ENCODE measurements around the gene MEGF9.
"Not testable (repeated sequence)": the region's sequence is repeated elsewhere in the genome, so short reads cannot be mapped to it uniquely, and the experiment has no call there.

Gene MEGF9

DNA sequence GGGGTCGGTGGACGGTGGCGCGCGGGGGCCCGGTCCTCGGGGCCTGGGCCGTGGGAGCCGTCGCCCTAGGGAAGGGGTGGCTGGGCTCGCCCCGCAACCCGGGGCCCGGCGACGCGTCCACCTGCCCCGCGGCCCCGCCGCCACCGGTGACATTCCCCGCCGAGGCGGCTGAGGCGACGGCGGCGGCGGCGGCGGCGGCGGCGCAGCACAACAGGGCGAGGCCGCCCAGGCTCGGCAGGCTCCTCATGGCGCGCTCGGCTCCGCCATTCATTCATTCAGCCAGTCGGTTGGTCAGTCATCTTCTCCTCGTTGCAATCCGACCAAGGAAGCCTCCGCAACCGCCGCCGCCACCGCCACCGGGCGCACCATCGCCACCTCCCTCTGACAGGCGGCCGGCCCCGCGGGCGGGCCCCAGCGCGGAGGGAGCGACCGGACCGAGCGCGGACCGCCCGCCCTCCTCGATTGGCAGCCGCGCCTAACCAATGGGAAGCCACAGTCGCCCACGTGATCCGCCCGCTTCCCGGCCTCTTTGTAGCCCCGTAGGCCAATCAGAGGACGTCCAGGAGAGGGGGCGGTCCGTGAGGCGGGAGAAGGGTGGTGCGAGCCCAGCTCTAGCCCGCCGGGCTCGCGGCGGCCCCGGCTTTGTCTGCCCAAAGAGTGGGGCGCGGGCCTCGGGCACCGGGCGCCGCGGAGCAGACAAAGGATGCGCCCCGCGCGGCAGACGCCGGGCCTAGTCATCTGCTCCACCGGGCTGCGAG is at the start of gene MEGF9:
MEGF9 (minus strand) TSS at position 383 of the 758 bp plus-strand sequence; CDS start at position 271, 112 bp downstream.
- Mint-ChIP-seq H3K27ac (peak within 1 kb of the TSS; percentile 84), H3K27me3 (ENCODE audit: low read depth) (no peaks in the 10 kb centered on the region), H3K36me3 (ENCODE audit: low read depth) (peaks cover 7% of the 10 kb centered on the region), H3K9me3 (no peaks in the 10 kb centered on the region), H3K4me1 (ENCODE audit: low read depth) (peaks cover 40% of the 10 kb centered on the region), H3K4me3 (peak within 1 kb of the TSS; percentile 90)
- DNase-seq (ENCODE audit: low spot score): peak; percentile 98

DNA sequence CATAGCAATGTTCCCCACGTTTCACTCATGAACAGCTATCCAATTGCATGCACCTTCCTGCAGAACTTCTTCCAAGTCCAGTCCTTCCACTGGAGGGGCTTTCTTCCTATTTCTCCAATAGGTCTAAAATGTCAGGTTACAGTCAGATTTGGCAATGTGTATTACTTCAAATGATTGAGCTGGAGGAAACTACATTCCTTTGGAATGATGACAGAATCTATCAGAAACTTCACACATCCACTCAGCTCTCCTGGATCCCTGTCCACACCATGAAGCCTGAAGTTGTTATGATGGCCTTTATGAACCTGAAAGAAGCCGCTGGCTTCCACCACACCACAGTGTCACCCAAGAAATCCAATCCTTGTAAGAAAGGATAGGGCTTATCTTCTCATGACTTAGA is 46.7 kb upstream of the MEGF9 start:
- Mint-ChIP-seq H3K4me1 (ENCODE audit: low read depth) (peaks cover 4% of the 10 kb centered on the region), H3K27me3 (ENCODE audit: low read depth) (no peaks in the 10 kb centered on the region), H3K4me3 (no peak overlapping the region), H3K27ac (no peak overlapping the region), H3K36me3 (ENCODE audit: low read depth) (peaks cover 46% of the 10 kb centered on the region), H3K9me3 (no peaks in the 10 kb centered on the region)
- no peak for DNase-seq (ENCODE audit: low spot score)

DNA sequence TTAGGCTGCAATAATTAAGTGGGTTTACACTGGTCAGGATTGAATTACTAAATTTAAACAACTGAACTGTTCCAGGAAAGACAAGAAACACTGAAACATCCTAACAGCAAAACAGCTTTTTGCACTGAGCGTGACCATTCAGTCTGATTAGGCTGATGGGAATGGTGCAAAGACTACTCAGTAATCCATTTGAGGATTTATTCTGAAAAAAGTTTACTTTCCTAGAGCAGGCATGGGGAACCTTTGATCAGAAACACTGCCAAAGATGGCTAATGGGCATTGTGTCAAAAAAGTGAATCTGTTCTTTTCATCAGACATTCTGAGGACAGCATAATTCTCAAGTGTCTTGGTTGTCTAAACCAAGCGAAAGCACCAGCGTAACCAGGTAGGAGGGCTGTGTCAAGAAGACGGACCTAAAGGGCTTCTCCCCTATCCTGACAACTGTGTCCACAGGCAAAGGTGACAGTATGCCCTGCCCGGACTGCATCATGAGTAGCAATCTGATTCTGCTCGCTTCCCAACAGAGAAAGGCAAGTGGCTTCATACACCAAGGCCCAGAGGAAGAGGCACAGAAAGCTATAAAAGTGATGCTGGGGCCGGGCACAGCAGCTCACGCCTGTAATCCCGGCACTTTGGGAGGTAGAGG is 45.6 kb upstream of the MEGF9 start:
- Mint-ChIP-seq H3K9me3 (no peaks in the 10 kb centered on the region), H3K4me3 (no peak overlapping the region), H3K27me3 (ENCODE audit: low read depth) (no peaks in the 10 kb centered on the region), H3K36me3 (ENCODE audit: low read depth) (peaks cover 38% of the 10 kb centered on the region), H3K4me1 (ENCODE audit: low read depth) (peaks cover 4% of the 10 kb centered on the region), H3K27ac (no peak overlapping the region)
- no peak for DNase-seq (ENCODE audit: low spot score)

DNA sequence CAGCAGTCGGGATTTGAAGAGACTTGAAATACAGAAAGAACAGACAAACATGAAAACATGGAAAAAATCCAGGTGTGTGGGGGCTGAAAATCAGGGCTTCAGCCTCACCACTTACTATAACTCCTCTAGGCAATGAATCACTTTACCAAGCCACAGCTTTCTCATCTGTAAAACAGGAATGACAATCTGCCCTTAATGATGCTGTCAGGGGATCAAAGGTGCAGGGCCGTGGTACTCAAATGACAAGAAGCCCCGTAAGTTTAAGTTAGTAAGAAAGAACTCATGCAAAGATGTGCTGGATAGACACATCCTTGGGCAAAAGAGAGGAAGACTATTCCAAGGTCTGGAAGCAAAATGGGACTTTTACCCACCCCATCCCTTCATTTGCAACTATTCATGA is 44.3 kb upstream of the MEGF9 start:
- H3K36me3 Mint-ChIP-seq (ENCODE audit: low read depth): peaks cover 29% of the 10 kb centered on the region
- peaks cover 4% of the 10 kb centered on the region for H3K4me1 Mint-ChIP-seq (ENCODE audit: low read depth)
- no peak overlapping the region for H3K4me3 Mint-ChIP-seq
- no peak for DNase-seq (ENCODE audit: low spot score)
- H3K27ac Mint-ChIP-seq: no peak overlapping the region
- H3K27me3 Mint-ChIP-seq (ENCODE audit: low read depth): no peaks in the 10 kb centered on the region
- no peaks in the 10 kb centered on the region for H3K9me3 Mint-ChIP-seq

DNA sequence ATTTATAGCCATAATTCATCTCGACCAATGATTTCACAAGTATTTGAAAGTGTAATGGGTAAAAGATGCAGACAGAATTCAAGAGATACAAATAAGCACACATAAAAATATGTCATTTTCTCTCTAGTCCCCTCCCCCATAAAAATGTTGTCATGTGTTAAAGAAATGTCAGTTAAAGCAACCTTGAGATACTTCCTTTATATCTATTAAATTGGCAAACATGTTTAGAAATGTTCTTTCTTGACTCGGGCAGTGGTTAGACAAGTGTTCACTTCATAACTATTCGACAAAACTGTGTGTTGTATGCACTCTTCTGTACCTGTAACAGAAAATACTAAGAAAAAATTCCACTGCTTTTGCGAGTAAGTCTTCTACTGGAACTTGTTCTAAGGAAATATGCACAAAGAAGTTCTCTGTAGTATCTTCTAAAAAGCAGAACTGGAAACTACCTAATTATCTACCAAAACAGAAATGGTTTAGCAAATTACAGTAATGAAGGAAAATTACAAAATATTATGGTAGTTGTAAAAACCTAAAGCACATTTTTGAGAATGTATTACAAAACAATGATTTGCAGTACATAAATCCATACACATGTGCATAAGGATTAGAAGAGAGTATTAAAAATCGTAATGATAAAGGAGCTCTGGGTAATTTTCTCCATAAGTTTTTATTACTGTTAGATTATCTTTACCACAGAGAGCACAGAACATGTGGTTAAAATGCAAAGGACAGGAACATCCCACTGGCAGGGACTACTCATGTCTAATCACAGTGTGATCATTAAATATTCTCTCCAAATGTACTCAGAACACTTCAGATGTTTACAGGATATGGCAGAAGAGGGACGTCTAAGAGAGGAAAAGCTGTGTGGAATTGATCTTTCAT is 43.0 kb upstream of the MEGF9 start:
- H3K4me1 Mint-ChIP-seq (ENCODE audit: low read depth): peaks cover 4% of the 10 kb centered on the region
- DNase-seq (ENCODE audit: low spot score): no peak
- H3K4me3 Mint-ChIP-seq: no peak overlapping the region
- H3K9me3 Mint-ChIP-seq: no peaks in the 10 kb centered on the region
- no peak overlapping the region for H3K27ac Mint-ChIP-seq
- peaks cover 20% of the 10 kb centered on the region for H3K36me3 Mint-ChIP-seq (ENCODE audit: low read depth)
- H3K27me3 Mint-ChIP-seq (ENCODE audit: low read depth): no peaks in the 10 kb centered on the region

DNA sequence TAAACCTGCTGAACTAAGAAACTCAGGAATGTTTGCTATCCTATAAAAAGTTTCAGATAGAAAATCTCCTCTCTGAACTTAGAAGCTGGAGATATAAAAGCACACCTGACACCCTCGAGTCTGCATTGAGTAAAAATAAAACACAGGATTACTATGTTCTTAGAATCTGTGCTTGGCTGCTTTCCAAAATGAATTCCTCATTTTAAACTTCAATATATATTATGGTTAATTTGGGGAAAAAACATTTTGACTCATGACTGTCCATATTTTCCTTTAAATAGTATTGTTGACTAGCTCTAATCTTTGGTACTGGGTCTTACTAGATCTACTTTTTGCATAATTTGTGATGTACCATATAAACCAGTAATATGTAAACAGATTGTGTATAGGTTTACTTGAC is 42.3 kb upstream of the MEGF9 start:
- Mint-ChIP-seq H3K27ac (no peak overlapping the region), H3K9me3 (no peaks in the 10 kb centered on the region), H3K36me3 (ENCODE audit: low read depth) (peaks cover 16% of the 10 kb centered on the region), H3K4me3 (no peak overlapping the region), H3K27me3 (ENCODE audit: low read depth) (no peaks in the 10 kb centered on the region), H3K4me1 (ENCODE audit: low read depth) (peaks cover 4% of the 10 kb centered on the region)
- no peak for DNase-seq (ENCODE audit: low spot score)

DNA sequence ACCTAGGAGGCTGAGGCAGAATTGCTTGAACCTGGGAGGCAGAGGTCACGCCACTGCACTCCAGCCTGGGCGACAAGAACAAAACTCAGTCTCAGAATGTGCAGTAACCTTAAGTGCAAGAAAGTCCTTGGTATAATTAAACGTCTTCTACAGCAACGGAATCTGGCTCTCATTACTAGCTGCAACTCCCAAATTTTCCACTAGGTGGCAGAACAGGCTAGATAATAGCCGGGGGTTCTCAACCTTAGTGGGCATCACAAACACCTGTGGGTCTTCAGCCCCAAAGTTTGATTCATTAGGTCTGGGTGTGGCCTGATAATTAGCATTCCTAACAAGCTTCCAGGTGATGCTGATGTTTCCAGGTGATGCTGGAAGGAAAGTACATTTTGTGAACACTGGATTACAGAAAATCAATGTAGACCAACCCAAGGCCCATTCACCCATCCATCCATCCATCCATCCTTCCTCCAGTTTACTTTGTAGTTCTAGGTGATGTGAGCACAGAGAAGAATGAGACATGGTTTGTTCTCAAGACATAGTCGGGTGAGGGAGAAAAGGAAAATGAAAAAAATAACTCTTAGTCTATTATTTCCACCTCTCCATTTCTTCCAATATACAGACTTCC is 41.7 kb upstream of the MEGF9 start:
- no peaks in the 10 kb centered on the region for H3K27me3 Mint-ChIP-seq (ENCODE audit: low read depth)
- H3K27ac Mint-ChIP-seq: peak overlapping the region; percentile 2
- no peaks in the 10 kb centered on the region for H3K9me3 Mint-ChIP-seq
- H3K4me1 Mint-ChIP-seq (ENCODE audit: low read depth): peaks cover 4% of the 10 kb centered on the region
- H3K36me3 Mint-ChIP-seq (ENCODE audit: low read depth): peaks cover 10% of the 10 kb centered on the region
- no peak overlapping the region for H3K4me3 Mint-ChIP-seq
- peak; percentile 49 for DNase-seq (ENCODE audit: low spot score)

DNA sequence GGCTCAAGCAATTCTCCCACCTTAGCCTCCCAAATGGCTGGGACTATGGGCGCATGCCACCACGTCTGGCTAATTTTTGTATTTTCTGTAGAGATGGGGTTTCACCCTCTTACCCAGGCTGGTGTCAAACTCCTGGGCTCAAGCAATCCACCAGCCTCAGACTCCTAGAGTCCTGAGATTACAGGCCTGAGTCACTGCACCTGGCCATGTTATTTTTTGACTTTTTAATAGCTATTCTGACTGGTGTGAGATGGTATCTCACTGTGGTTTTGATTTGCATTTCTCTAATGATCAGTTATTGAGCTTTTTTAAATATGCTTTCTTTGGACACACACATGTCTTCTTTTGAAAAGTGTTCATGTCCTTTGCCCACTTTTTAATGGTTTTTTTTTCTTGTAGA is 40.8 kb upstream of the MEGF9 start:
- Mint-ChIP-seq H3K27me3 (ENCODE audit: low read depth) (no peaks in the 10 kb centered on the region), H3K36me3 (ENCODE audit: low read depth) (peaks cover 7% of the 10 kb centered on the region), H3K4me1 (ENCODE audit: low read depth) (peaks cover 4% of the 10 kb centered on the region), H3K9me3 (no peaks in the 10 kb centered on the region), H3K27ac (no peak overlapping the region), H3K4me3 (no peak overlapping the region)
- no peak for DNase-seq (ENCODE audit: low spot score)

DNA sequence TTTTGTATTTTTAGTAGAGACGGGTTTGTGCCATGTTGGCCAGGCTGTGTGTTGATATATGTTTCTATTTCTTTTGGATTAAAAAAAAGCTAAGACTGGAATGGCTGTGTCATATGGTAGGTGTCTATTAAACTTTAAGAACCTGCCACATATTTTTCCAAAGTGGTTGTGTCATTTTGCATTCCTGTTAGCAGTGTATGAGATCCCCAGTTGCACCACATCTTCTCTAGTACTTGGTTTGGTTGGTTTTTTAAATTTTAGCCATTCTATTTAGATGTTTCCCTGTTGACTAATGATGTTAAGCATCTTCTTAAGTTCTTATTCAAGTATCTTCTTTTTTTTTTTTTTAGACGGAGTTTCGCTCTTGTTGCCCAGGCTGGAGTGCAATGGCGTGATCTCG is 36.2 kb upstream of the MEGF9 start:
- Mint-ChIP-seq H3K9me3 (no peaks in the 10 kb centered on the region), H3K4me3 (no peak overlapping the region), H3K4me1 (ENCODE audit: low read depth) (no peaks in the 10 kb centered on the region), H3K27ac (no peak overlapping the region), H3K27me3 (ENCODE audit: low read depth) (no peaks in the 10 kb centered on the region), H3K36me3 (ENCODE audit: low read depth) (no peaks in the 10 kb centered on the region)
- no peak for DNase-seq (ENCODE audit: low spot score)

DNA sequence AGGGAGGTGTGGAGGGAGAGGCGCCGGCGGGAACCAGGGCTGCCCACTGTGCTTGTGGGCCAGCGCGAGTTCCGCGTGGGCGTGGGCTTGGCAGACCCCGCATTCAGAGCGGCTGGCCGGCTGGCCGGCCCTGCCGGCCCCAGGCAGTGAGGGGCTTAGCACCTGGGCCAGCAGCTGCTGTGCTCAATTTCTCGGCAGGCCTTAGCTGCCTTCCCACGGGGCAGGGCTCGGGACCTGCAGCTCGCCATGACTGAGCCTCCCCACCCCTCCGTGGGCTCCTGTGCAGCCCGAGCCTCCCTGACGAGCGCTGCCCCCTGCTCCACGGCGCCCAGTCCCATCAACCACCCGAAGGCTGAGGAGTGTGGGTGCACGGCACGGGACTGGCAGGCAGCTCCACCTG is 32.1 kb upstream of the MEGF9 start:
- DNase-seq (ENCODE audit: low spot score); H3K9me3 Mint-ChIP-seq; H3K36me3 Mint-ChIP-seq (ENCODE audit: low read depth); H3K4me3 Mint-ChIP-seq; H3K27ac Mint-ChIP-seq; H3K4me1 Mint-ChIP-seq (ENCODE audit: low read depth); H3K27me3 Mint-ChIP-seq (ENCODE audit: low read depth): not testable (repeated sequence)

DNA sequence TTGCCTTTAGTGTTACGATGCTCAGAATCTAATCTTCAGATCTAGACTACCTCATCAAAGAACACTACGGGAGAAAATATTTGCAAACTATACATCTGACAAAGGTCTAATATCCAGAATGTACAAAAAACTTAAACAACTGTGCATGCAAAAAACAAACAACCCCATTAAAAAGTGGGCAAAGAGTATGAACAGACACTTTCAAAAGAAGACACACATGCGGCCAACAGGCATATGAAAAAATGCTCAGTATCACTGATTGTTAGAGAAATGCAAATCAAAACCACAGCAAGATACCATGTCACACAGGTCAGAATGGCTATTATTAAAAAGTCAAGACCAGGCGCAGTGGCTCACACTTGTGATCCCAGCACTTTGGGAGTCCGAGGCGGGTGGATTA is 31.0 kb upstream of the MEGF9 start:
- Mint-ChIP-seq H3K36me3 (ENCODE audit: low read depth) (no peaks in the 10 kb centered on the region), H3K4me1 (ENCODE audit: low read depth) (no peaks in the 10 kb centered on the region), H3K9me3 (no peaks in the 10 kb centered on the region), H3K27ac (no peak overlapping the region), H3K27me3 (ENCODE audit: low read depth) (peaks cover 4% of the 10 kb centered on the region), H3K4me3 (no peak overlapping the region)
- DNase-seq (ENCODE audit: low spot score): no peak

DNA sequence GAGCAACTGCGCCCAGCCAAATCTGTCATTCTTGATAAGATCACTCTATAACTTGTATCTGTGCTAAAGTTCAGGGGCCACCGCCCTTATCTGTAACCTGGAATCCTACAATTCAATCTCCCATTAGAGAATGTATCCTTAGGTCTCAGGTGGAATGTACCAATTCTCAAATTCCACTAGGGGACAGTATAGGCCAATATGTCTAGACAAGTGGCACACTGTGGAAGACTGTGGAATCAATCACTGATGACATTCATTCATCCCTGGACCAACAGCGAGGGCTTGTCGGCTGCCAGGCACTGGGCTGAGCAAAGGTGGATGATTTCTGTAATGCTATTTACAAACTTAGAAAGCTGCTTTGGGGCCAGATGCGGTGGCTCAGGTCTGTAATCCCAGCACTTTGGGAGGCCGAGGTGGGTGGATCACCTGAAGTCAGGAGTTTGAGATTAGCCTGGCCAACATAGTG is 28.7 kb upstream of the MEGF9 start:
- Mint-ChIP-seq H3K9me3 (no peaks in the 10 kb centered on the region), H3K4me1 (ENCODE audit: low read depth) (no peaks in the 10 kb centered on the region), H3K27ac (no peak overlapping the region), H3K27me3 (ENCODE audit: low read depth) (peaks cover 4% of the 10 kb centered on the region), H3K36me3 (ENCODE audit: low read depth) (no peaks in the 10 kb centered on the region), H3K4me3 (no peak overlapping the region)
- no peak for DNase-seq (ENCODE audit: low spot score)

DNA sequence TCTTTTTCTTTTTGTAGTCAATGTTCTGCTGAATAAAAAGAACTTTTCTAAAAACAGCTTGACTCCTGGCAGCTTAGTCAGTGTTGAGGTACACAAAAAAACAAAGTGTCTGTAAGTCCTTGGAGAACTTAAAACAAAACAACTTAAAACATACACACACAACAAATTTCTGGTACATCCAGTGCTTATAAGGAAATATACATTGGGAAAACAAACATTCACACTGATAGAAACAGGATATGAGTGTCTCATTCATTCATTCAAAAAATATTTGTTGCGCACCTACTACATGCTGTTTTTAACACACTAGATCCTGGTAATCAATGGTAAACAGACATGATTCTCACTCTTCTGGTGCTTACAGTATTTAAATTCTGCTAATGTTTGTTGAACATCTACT is 27.4 kb upstream of the MEGF9 start:
- DNase-seq (ENCODE audit: low spot score): no peak
- Mint-ChIP-seq H3K9me3 (no peaks in the 10 kb centered on the region), H3K27me3 (ENCODE audit: low read depth) (peaks cover 4% of the 10 kb centered on the region), H3K4me3 (no peak overlapping the region), H3K4me1 (ENCODE audit: low read depth) (no peaks in the 10 kb centered on the region), H3K27ac (no peak overlapping the region), H3K36me3 (ENCODE audit: low read depth) (no peaks in the 10 kb centered on the region)

DNA sequence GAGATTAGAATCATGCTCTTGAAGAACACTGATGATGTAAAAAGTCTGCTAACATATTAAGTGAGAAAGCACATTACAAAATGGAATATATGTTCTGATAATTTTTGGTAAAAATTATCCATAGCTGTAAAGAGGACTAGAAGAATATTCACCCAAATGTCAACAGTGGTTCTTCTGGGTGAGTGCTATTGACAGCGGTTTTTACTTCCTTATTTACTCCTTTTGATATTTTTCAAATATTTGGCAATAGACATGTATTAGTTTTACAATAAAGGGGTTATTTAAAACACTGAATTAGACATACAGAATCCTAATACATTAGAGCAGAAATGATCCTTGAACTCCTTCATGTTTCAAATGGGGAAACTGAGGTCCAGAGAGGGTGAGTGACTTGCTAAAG is 26.9 kb upstream of the MEGF9 start:
- Mint-ChIP-seq H3K27me3 (ENCODE audit: low read depth) (peaks cover 4% of the 10 kb centered on the region), H3K4me1 (ENCODE audit: low read depth) (no peaks in the 10 kb centered on the region), H3K4me3 (no peak overlapping the region), H3K27ac (no peak overlapping the region), H3K9me3 (no peaks in the 10 kb centered on the region), H3K36me3 (ENCODE audit: low read depth) (no peaks in the 10 kb centered on the region)
- DNase-seq (ENCODE audit: low spot score): no peak

All from T-helper 2 cell treated with Interferon-gamma antibody and Interleukin-4, amounts not matched to agents 5 μg/mL and 100 μg/mL, for 36 hours (primary cell).